Astrocyte (in vitro differentiated cells and primary cell): ENCODE measurements around the gene MAP3K20. TPM values are rescaled to one million over a fixed set of nuclear protein-coding genes. Genes with fewer than 3 reads are reported as not detected.
"Not testable (repeated sequence)": the region's sequence is repeated elsewhere in the genome, so short reads cannot be mapped to it uniquely, and the experiment has no call there.

ENCODE experiments used
- DNase-seq: peaks from one replicate; pipeline ENCODE4 v3.0.0-alpha.2; 2010; ENCODE audit warnings: low read depth
- FAIRE-seq: peaks from 2 replicates; lab custom pipeline; 2011; peaks lifted over from hg19 to GRCh38; lab: Jason Lieb, UNC
- H2AFZ ChIP-seq: 2 replicates; pipeline ENCODE4 v1.6.0; 2012; ENCODE audit warnings: low read depth, low read length, inconsistent platforms
- H3K27ac ChIP-seq: 2 replicates; pipeline ENCODE4 v1.5.1; 2011; ENCODE audit warnings: low read depth, low read length, inconsistent platforms
- H3K27me3 ChIP-seq: 2 replicates; pipeline ENCODE4 v1.6.0; 2011; ENCODE audit warnings: low read length, inconsistent platforms; ENCODE audit not compliant: insufficient read depth
- H3K36me3 ChIP-seq: 2 replicates; pipeline ENCODE4 v1.5.1; 2011; ENCODE audit warnings: low read length, inconsistent platforms; ENCODE audit not compliant: insufficient read depth
- H3K4me1 ChIP-seq: 2 replicates; pipeline ENCODE4 v1.5.1; 2011; ENCODE audit warnings: low read length, inconsistent platforms; ENCODE audit not compliant: insufficient read depth
- H3K4me2 ChIP-seq: 2 replicates; pipeline ENCODE4 v1.6.0; 2012; ENCODE audit warnings: low read length, inconsistent platforms
- H3K4me3 ChIP-seq: 2 replicates; pipeline ENCODE4 v1.5.1; 2011; ENCODE audit warnings: low read depth, mild to moderate bottlenecking, low read length, inconsistent platforms; ENCODE audit not compliant: insufficient read depth
- H3K79me2 ChIP-seq: 2 replicates; pipeline ENCODE4 v1.6.0; 2012; ENCODE audit warnings: mild to moderate bottlenecking, low read length, inconsistent platforms; ENCODE audit not compliant: insufficient read depth
- H3K9ac ChIP-seq: 2 replicates; pipeline ENCODE4 v1.6.0; 2012; ENCODE audit warnings: mild to moderate bottlenecking, low read length, inconsistent platforms
- H3K9me3 ChIP-seq: 2 replicates; pipeline ENCODE4 v1.5.1; 2012; ENCODE audit warnings: low read depth, mild to moderate bottlenecking, low read length, inconsistent platforms; ENCODE audit not compliant: insufficient read depth
- H4K20me1 ChIP-seq: 2 replicates; pipeline ENCODE4 v1.6.0; 2012; ENCODE audit warnings: low read length, inconsistent platforms; ENCODE audit not compliant: insufficient read depth
- H3K27ac Mint-ChIP-seq: one replicate; pipeline ENCODE4 v1.8.0; 2021; ENCODE audit warnings: mild to moderate bottlenecking, mixed read lengths; ENCODE audit not compliant: unreplicated experiment
- H3K27me3 Mint-ChIP-seq: one replicate; pipeline ENCODE4 v1.8.0; 2021; ENCODE audit warnings: low read depth, mixed read lengths; ENCODE audit not compliant: unreplicated experiment
- H3K36me3 Mint-ChIP-seq: one replicate; pipeline ENCODE4 v1.8.0; 2021; ENCODE audit warnings: low read depth, mixed read lengths; ENCODE audit not compliant: unreplicated experiment
- H3K4me1 Mint-ChIP-seq: one replicate; pipeline ENCODE4 v1.8.0; 2021; ENCODE audit warnings: low read depth, mixed read lengths; ENCODE audit not compliant: unreplicated experiment
- H3K4me3 Mint-ChIP-seq: one replicate; pipeline ENCODE4 v1.8.0; 2021; ENCODE audit warnings: mild to moderate bottlenecking, moderate library complexity, mixed read lengths; ENCODE audit not compliant: unreplicated experiment
- H3K9me3 Mint-ChIP-seq: one replicate; pipeline ENCODE4 v1.8.0; 2021; ENCODE audit warnings: mild to moderate bottlenecking, mixed read lengths; ENCODE audit not compliant: unreplicated experiment
- CTCF ChIP-seq: IDR thresholded peaks from 2 replicates; pipeline ENCODE4 v1.5.1; 2011; ENCODE audit warnings: low read depth, mild to moderate bottlenecking, inconsistent platforms, low read length, moderate library complexity; ENCODE audit not compliant: insufficient read depth
- EZH2 ChIP-seq: IDR thresholded peaks from 2 replicates; pipeline ENCODE4 v1.6.1; 2012; ENCODE audit warnings: mild to moderate bottlenecking, low read length, inconsistent platforms; ENCODE audit not compliant: insufficient read depth
- total RNA-seq: library from RNA; stranded (reverse); gene quantifications from 2 replicates; pipeline ENCODE4 v1.2.1, GENCODE V29; 2021

The MAP3K20 gene
- total RNA-seq, 1 donor from 2014 or later: 42.4 TPM

GRCh38 chr2:173090973-173091660 lies 15.5 kb downstream of the MAP3K20 start:
- Histone ChIP-seq H3K79me2 (peaks cover 50% of the 10 kb centered on the region), H3K9ac (peak overlapping the region; percentile 51), H3K4me3 (no peak overlapping the region)

GRCh38 chr2:173091910-173092309 lies 16.3 kb downstream of the MAP3K20 start:
- H3K4me3 Mint-ChIP-seq: no peak overlapping the region
- Histone ChIP-seq H3K36me3 (peaks cover 4% of the 10 kb centered on the region), H2AFZ (no peak overlapping the region), H3K4me2 (no peak overlapping the region), H4K20me1 (peaks cover 3% of the 10 kb centered on the region), H3K9me3 (no peaks in the 10 kb centered on the region), H3K27me3 (no peaks in the 10 kb centered on the region), H3K27ac (no peak overlapping the region), H3K9ac (no peak overlapping the region), H3K79me2 (peaks cover 42% of the 10 kb centered on the region), H3K4me1 (peaks cover 16% of the 10 kb centered on the region), H3K4me3 (no peak overlapping the region)
- DNase-seq (no peak), FAIRE-seq (no peak)
- TF ChIP-seq EZH2 (no peak), CTCF (no peak)
- H3K9me3 Mint-ChIP-seq: no peaks in the 10 kb centered on the region
- H3K36me3 Mint-ChIP-seq: peaks cover 3% of the 10 kb centered on the region
- H3K4me1 Mint-ChIP-seq: peaks cover 20% of the 10 kb centered on the region
- no peaks in the 10 kb centered on the region for H3K27me3 Mint-ChIP-seq
- H3K27ac Mint-ChIP-seq: no peak overlapping the region

More at GRCh38 chr2:173090973-173091660, 15.5 kb downstream of the MAP3K20 start:
- H3K4me2 ChIP-seq: peak overlapping the region; percentile 74
- no peaks in the 10 kb centered on the region for H3K9me3 Mint-ChIP-seq
- no peaks in the 10 kb centered on the region for H3K9me3 ChIP-seq
- H3K27me3 ChIP-seq: no peaks in the 10 kb centered on the region
- no peak overlapping the region for H2AFZ ChIP-seq
- no peak for DNase-seq
- no peak for FAIRE-seq
- H3K4me1 Mint-ChIP-seq: peaks cover 25% of the 10 kb centered on the region
- no peak overlapping the region for H3K4me3 Mint-ChIP-seq
- H3K36me3 ChIP-seq: no peaks in the 10 kb centered on the region
- peak overlapping the region; percentile 50 for H3K27ac Mint-ChIP-seq
- H3K27ac ChIP-seq: peak overlapping the region; percentile 45
- TF ChIP-seq CTCF (peak; percentile 24), EZH2 (no peak)
- no peaks in the 10 kb centered on the region for H3K27me3 Mint-ChIP-seq
- H4K20me1 ChIP-seq: peaks cover 4% of the 10 kb centered on the region
- peaks cover 21% of the 10 kb centered on the region for H3K4me1 ChIP-seq
- peaks cover 3% of the 10 kb centered on the region for H3K36me3 Mint-ChIP-seq

GRCh38 chr2:173092844-173093402 lies 17.3 kb downstream of the MAP3K20 start:
- no peak overlapping the region for H3K27ac ChIP-seq
- H3K4me1 Mint-ChIP-seq: peaks cover 11% of the 10 kb centered on the region
- peaks cover 34% of the 10 kb centered on the region for H3K79me2 ChIP-seq
- peaks cover 4% of the 10 kb centered on the region for H3K36me3 ChIP-seq
- H3K27ac Mint-ChIP-seq: no peak overlapping the region
- H4K20me1 ChIP-seq: no peaks in the 10 kb centered on the region
- no peak overlapping the region for H2AFZ ChIP-seq
- no peak for TF ChIP-seq EZH2
- no peak for TF ChIP-seq CTCF
- no peaks in the 10 kb centered on the region for H3K9me3 Mint-ChIP-seq
- DNase-seq (no peak), FAIRE-seq (no peak)
- no peaks in the 10 kb centered on the region for H3K9me3 ChIP-seq
- no peak overlapping the region for H3K9ac ChIP-seq
- no peak overlapping the region for H3K4me2 ChIP-seq
- peaks cover 3% of the 10 kb centered on the region for H3K36me3 Mint-ChIP-seq
- no peak overlapping the region for H3K4me3 ChIP-seq
- H3K27me3 Mint-ChIP-seq: no peaks in the 10 kb centered on the region
- H3K27me3 ChIP-seq: no peaks in the 10 kb centered on the region
- H3K4me1 ChIP-seq: peaks cover 12% of the 10 kb centered on the region
- H3K4me3 Mint-ChIP-seq: no peak overlapping the region

- H4K20me1 ChIP-seq: not testable (repeated sequence)
- peaks cover 27% of the 10 kb centered on the region for H3K79me2 ChIP-seq
These were observed 18.0 kb downstream of the MAP3K20 start for GRCh38 chr2:173093617-173094016.

More at GRCh38 chr2:173093617-173094016, 18.0 kb downstream of the MAP3K20 start:
- not testable (repeated sequence) for DNase-seq, H3K36me3 Mint-ChIP-seq, H3K27me3 Mint-ChIP-seq, FAIRE-seq, H3K9me3 Mint-ChIP-seq, H3K4me1 Mint-ChIP-seq, H3K27ac ChIP-seq, H3K27ac Mint-ChIP-seq, H3K4me3 Mint-ChIP-seq, H2AFZ ChIP-seq, H3K27me3 ChIP-seq, H3K4me2 ChIP-seq, H3K9ac ChIP-seq, H3K4me3 ChIP-seq, H3K9me3 ChIP-seq, H3K36me3 ChIP-seq
- peaks cover 12% of the 10 kb centered on the region for H3K4me1 ChIP-seq
